Stimulated activated CD4-positive, alpha-beta T cell treated with anti-CD3 and anti-CD28 coated beads, Interleukin-12 subunit alpha, Interleukin-12 subunit beta, amount 100 ng/mL, for 48 hours (primary cell): ENCODE data around the gene KRT71.

Experiments
- DNase-seq, 3 donors: peaks; one replicate each; pipeline ENCODE4 v3.0.0-alpha.2; 2020; ENCODE audit warnings: low read depth in 2 of 3, low spot score in 1 of 3

The KRT71 gene

DNA sequence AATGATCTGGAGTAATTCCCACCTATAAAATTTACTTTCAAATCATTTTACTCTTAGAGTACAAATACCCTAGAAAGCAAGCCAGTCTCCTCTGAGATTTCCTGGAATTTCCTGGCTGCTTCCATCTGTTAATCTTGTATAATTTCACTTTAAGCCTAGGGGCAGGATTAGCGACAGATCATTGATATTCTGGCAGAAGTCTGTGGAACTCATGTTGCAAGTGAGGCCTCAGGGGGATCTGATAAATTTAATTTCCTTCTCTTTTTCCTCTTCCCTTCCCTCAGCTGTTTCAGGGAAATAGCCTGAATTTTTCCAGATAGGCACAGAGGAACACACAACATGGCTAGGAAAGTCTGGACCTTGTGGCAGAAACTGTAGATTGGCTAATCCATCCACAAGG lies 54.0 kb downstream of the KRT71 start:
- DNase-seq, result no peak

GRCh38 chr12:52497975-52498374 lies 55.0 kb downstream of the KRT71 start:
- DNase-seq, result no peak

DNA sequence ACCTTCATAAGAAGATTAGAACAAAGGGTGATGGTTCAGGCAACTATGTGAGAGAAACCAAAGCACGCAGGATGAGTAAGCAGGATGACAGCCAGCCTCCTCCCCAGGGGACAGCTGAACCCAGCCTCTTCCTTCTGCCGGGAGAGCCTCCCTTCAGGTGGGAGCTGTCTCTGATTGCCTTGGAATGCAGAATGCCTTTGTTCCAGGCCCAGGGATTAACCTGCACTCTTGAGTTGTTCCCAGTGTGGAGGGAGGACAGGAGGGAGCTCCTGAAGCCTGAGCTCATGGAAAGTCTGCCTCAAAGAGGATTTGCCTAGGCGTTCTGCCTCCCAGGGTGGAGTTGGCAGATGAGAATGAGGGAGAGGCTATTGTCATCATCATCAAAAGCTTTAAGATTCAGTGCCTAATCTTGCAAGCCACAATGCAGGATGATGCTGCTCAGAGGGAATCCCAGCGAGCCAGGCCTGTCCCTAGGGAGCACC lies 56.3 kb downstream of the KRT71 start:
- no peak for DNase-seq

DNA sequence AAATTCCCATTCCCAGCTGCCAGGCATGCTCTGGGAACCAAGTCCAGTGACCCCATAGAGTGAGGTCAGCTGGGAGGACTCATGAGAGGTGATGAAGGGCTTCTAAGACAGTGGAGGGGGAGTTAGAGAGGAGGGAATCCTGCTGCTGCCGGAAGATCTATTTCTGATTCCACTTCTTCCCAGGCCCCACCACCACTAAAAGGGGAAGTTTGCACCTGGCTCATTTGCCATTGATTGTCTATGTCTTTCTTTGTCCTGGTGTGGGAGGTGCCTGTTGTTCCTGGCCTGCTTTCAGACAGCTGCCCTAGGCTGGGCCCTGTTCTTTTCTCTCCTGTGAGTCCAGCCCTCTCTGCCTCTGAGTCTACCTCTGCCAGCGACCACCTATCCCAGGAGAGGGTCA lies 56.9 kb downstream of the KRT71 start:
- DNase-seq, result no peak

- no peak for DNase-seq
These were observed 57.6 kb downstream of the KRT71 start for GRCh38 chr12:52495389-52495788.

DNA sequence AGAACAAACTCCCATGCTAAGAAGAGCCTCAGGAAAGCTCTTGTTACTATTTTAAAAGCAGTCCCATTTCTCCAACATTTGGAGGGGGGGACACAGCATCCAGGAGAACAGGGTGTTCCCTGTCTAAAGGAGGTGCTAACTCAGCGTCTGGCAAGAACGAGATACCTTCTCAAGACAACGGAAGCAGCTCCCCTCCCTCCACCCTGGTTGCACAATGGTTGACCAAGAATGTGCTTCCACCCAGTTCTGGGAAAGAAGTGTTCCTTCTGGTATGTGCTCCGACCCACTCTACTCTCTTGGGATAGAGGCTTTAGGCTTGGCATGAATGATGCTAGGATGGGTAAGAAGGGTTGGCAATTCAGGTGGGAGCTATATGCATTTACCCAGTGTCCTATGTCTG lies 58.4 kb downstream of the KRT71 start:
- DNase-seq, result no peak

- no peak for DNase-seq
These were observed 58.8 kb downstream of the KRT71 start for GRCh38 chr12:52494100-52494499.
